T-helper 1 cell treated with Interleukin-12 subunit alpha and Interleukin-12 subunit beta and Interleukin-4 antibody, amounts not matched to agents 30 ng/mL and 1 ng/mL, for 36 hours (primary cell): ENCODE measurements around the gene HCLS1. TPM values are rescaled to one million over a fixed set of nuclear protein-coding genes. Genes with fewer than 3 reads are reported as not detected.
"Not testable (repeated sequence)": the region's sequence is repeated elsewhere in the genome, so short reads cannot be mapped to it uniquely, and the experiment has no call there.

Experiments used
- intact Hi-C: fragments of 100-400 bp; cut with micrococcal nuclease; formaldehyde crosslinking; loops from one replicate; pipeline ENCODE4 v1.15.1; 2024
- total RNA-seq: library from RNA; stranded (reverse); gene quantifications from 2 replicates; pipeline ENCODE4 v1.2.3, GENCODE V29; 2022

Gene HCLS1
- total RNA-seq, 1 donor from 2014 or later = 397 TPM

DNA sequence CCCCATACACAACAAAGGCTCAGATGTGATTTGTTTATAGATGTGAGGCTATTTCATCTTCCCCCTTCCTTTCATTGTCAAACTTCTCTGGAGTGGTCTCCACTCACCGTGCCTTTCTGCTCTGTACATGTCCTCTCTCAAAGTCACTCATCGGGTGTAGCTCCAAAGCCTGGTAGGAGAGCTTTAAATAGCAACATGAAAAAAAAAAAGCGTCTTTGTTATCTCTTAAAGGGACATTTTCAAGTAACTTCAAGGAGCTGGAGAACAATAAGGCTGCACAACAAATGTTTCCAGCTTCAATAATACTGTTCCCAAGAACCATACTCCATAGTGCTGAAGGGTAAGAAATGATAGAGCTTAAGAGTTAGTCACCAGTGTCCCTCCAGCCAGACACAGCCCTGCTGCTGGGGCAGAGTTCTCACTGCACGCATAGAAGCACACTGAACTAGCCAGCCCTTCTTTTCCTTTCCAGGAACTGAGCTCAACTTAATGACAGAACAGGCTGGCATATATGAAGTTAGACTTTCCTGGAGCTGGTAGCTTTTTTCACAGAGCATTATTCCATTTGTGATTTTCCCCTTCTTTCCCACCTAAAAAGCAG lies 59.4 kb downstream of the HCLS1 start:
- intact Hi-C loops = no loop called here

DNA sequence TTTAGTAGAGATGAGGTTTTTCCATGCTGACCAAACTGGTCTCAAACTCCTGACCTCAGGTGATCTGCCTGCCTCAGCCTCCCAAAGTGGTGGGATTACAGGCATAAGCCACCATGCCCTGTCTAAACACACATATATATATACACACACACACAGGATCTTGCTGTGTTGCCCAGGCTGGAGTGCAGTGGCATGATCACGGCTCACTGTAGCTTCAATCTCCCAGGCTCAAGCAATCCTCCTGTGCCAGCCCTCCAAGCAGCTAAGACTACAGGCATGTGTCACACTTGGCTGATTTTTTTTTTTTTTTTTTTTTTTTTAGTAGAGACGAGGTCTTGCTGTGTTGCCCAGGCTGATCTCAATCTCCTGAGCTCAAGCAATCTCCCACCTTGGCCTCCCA lies 60.8 kb downstream of the HCLS1 start:
- intact Hi-C loops = not testable (repeated sequence)

DNA sequence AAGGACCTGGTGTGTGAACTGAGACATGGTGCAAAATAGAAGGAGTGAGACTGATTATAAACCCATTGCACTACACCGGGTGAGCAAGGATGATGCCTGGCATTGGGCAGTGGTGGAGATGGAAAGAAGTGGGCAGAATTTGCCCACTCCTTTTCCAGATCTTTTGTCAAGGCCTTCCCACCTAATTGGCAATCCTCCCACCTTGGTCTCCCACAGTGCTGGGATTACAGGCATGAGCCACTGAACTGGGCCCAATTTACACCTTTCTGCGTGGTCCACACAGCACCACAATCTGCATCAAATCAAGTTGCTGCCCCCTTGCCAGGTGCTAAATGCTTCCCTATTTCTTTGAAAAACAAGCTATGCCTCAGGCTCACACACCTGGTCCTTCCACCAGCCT lies 62.1 kb downstream of the HCLS1 start:
- intact Hi-C loops = no loop called here

DNA sequence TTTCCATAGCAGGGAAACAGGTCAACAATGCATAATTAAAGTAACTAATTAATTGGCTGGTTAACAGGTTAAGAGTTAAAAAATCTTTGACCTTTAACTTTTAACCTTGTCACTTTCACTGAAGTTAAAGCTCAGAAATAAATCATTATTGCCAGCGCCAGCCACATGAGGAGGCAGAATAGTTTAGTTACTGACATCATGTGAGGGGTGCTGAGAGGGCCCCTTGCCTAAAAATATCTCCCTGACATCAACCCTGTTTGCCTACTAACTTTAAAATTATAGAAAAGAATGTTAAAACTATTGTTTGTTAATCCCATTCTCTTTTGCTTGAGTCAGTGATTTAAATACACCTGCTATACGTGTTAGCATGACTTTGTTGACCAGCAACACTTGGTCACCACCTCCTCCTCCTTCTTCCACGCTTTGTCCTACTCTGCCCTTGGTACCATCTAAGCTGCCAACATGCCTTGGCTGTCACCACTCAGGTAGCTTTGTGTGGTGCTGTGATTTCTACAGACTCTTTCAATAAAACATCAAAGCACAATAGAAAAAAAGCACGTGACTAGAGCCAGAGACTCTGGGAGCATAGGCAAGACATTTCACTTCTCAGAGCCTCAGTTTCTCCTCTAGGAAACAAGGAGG lies 64.8 kb downstream of the HCLS1 start:
- intact Hi-C loops = no loop called here

DNA sequence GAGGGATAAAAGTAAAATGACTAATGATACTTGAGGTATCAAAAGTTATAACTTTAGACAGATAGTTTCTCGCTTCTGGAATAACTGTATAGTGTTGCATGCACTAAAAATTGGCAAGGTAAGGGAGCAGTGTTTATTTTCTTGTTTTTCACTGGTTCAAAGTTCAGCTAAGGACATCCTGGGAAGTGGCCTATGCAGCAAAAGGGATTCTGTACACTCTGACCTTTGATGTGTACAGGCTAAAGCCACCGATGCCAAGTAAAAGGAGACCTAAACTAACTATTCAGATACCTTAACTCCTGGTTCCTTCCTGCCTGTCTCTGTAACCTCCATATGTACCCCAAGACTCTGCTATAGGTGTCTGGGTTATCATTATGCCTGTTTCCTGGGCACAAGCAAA lies 65.9 kb downstream of the HCLS1 start:
- intact Hi-C loops = no loop called here

DNA sequence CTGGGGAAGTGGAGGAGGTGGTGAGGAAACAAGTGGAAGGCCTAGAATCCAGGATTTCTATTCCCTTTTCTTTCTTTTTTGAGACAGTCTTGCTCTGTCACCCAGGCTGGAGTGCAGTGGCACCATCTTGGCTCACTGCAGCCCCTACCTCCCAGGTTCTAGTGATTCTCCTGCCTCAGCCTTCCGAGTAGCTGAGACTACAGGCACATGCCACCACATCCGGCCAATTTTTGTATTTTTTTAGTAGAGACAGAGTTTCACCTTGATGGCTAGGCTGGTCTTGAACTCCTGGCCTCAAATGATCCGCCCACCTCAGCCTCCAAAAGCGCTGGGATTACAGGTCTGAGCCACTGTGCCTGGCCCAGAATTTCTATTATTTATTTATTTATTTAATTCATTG lies 66.9 kb downstream of the HCLS1 start:
- intact Hi-C loops = not testable (repeated sequence)

DNA sequence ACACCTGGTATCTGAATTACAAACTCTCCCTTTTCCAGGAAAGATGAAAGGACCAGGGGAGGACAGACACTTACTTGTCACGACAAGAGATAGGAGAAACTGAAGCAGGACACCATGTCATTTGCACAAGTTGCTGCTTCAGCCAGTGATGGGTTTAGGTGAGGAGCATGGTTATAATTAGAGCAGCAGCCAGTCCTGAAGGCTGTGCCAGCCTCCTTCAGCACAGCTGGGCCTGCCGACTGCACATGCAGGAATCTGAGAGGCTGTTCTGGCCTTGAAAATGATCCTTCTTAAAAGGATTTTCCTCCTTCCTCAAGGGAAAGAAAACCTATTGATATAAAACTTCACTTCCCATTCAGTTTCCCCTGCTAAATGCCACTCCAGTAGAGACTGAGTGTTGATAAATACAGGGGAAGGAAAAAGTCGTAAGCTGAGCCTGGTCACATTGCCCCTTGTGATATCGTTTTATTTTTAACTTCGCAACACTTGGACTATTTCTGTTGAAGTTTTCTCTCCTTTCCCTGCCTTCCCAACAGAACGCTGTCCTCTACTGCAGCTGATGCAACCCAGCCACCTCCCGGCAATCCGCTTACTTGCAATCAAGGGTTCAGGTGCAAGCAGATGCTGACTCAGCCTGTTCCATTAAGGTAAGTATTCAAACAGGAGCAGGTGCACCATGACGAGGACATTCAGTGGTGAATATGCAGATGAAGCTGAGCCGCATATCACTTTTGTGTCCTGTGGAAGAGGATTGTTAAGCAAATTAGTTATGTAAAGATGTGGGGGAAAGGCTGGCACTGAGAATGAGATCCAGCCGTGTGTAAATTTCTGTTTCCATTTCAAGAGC lies 67.6 kb downstream of the HCLS1 start, which contains the start of gene FBXO40:
Gene FBXO40, plus strand, starts transcription at position 524 of the 847 bp plus-strand sequence. CDS start 27,197 bp downstream, outside the sequence.
- intact Hi-C loops = no loop called here

DNA sequence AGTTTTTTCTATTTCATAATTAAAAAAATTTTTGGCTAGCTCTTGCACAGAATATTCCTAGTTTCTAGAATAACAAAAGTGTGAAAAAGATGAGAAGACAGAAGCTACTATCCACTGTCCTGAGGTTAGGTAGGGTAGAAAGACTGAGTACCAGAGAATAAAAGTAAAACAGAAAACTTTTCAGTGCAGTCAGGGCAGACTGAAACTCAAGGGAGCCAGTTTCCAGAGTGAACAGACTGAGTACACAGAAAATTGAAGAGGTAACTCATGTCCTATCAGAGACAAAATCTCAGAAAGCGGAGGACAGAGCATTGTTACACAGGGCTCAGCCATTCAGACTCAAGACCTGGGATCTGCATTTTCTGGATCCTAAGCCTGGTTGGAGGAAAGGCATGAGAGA lies 76.3 kb downstream of the HCLS1 start:
- intact Hi-C loops = no loop called here

DNA sequence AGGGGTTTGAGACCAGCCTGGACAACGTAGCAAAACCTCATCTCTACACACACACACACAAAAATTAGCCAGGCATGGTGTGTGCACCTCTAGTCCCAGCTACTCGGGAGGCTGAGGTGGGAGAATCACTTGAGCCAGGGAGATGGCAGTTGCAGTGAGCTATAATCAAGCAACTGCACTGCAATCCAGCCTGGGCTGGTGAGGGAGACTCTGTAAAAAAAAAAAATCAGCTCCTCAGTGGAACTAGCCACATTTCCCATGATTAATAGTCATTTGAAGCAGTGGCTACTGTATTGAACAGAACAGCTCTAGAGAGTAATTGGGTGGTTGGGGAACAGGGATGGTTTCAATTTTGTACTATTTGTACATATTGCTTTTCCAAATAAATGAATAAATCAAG lies 79.0 kb downstream of the HCLS1 start:
- intact Hi-C loops = no loop called here

Other genes with a start within 250 kb of the HCLS1 start
- gene POLQ, start 114.9 kb downstream of the HCLS1 start, total RNA-seq = 24.6 and 27.1 TPM in 2 replicates
- not detected in 2 replicates for gene ARGFX, start 93.0 kb downstream of the HCLS1 start, total RNA-seq
- not detected in 2 replicates for gene FBXO40, start 67.5 kb downstream of the HCLS1 start, total RNA-seq
- 40.4 and 42.0 TPM in 2 replicates for gene GOLGB1, start 88.8 kb upstream of the HCLS1 start, total RNA-seq
- 32.2 and 39.1 TPM in 2 replicates for gene IQCB1, start 174.2 kb upstream of the HCLS1 start, total RNA-seq
- 17.0 and 19.2 TPM in 2 replicates for gene EAF2, start 174.3 kb upstream of the HCLS1 start, total RNA-seq
- 2.2 and 5.7 TPM in 2 replicates for gene SLC15A2, start 233.5 kb upstream of the HCLS1 start, total RNA-seq